Neutrophil (primary cell): Measurements from ENCODE around the gene NEO1.

Source experiments
- H3K27ac ChIP-seq: fragments of 200-600 bp; sonication (generic); 2 replicates; pipeline ENCODE4 v1.5.1; 2016; ENCODE audit warnings: mild to moderate bottlenecking, moderate library complexity
- H3K27me3 ChIP-seq: fragments of 200-600 bp; sonication (generic); 2 replicates; pipeline ENCODE4 v1.6.0; 2016; ENCODE audit warnings: mild to moderate bottlenecking
- H3K36me3 ChIP-seq: fragments of 200-600 bp; sonication (generic); 2 replicates; pipeline ENCODE4 v1.5.1; 2017
- H3K4me1 ChIP-seq, 2 experiments: fragments of 200-600 bp in 1 of 2; sonication (generic) in 1 of 2; 1 replicate in 1 of 2; 2 replicates in 1 of 2; pipeline versions ENCODE4 v1.5.1 to v1.6.1; 2013 to 2016; ENCODE audit warnings: low read depth in 1 of 2, low read length in 1 of 2, mild to moderate bottlenecking in 1 of 2, moderate library complexity in 1 of 2; ENCODE audit not compliant: control insufficient read depth in 1 of 2, insufficient read depth in 1 of 2
- H3K4me3 ChIP-seq, 2 experiments: fragments of 200-600 bp in 1 of 2; sonication (generic) in 1 of 2; 1 replicate in 1 of 2; 2 replicates in 1 of 2; pipeline ENCODE4 v1.5.1; 2013 to 2016; ENCODE audit warnings: low read depth in 1 of 2, low read length in 1 of 2, mild to moderate bottlenecking in 1 of 2, moderate library complexity in 1 of 2
- H3K9me3 ChIP-seq: fragments of 200-600 bp; sonication (generic); 2 replicates; pipeline ENCODE4 v1.5.1; 2016
- TF ChIP-seq, protein P1 (sequence below): fragments of 200-600 bp; sonication (generic); IDR thresholded peaks from 2 replicates; pipeline ENCODE4 v1.5.1; 2016; ENCODE audit warnings: antibody characterized with exemption

The NEO1 gene

GRCh38 chr15:73065114-73065513, 12.9 kb downstream of the NEO1 start:
- no peaks in the 10 kb centered on the region for H3K4me1 ChIP-seq
- H3K36me3 ChIP-seq, result no peaks in the 10 kb centered on the region
- H3K27ac ChIP-seq, result no peak overlapping the region
- TF ChIP-seq, protein P1, sequence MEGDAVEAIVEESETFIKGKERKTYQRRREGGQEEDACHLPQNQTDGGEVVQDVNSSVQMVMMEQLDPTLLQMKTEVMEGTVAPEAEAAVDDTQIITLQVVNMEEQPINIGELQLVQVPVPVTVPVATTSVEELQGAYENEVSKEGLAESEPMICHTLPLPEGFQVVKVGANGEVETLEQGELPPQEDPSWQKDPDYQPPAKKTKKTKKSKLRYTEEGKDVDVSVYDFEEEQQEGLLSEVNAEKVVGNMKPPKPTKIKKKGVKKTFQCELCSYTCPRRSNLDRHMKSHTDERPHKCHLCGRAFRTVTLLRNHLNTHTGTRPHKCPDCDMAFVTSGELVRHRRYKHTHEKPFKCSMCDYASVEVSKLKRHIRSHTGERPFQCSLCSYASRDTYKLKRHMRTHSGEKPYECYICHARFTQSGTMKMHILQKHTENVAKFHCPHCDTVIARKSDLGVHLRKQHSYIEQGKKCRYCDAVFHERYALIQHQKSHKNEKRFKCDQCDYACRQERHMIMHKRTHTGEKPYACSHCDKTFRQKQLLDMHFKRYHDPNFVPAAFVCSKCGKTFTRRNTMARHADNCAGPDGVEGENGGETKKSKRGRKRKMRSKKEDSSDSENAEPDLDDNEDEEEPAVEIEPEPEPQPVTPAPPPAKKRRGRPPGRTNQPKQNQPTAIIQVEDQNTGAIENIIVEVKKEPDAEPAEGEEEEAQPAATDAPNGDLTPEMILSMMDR, result no peak
- H3K4me3 ChIP-seq, result no peak overlapping the region
- peaks cover 75% of the 10 kb centered on the region for H3K27me3 ChIP-seq
- no peaks in the 10 kb centered on the region for H3K9me3 ChIP-seq

GRCh38 chr15:73069109-73069508, 16.8 kb downstream of the NEO1 start:
- Histone ChIP-seq H3K27me3 (peaks cover 67% of the 10 kb centered on the region), H3K9me3 (no peaks in the 10 kb centered on the region)

DNA sequence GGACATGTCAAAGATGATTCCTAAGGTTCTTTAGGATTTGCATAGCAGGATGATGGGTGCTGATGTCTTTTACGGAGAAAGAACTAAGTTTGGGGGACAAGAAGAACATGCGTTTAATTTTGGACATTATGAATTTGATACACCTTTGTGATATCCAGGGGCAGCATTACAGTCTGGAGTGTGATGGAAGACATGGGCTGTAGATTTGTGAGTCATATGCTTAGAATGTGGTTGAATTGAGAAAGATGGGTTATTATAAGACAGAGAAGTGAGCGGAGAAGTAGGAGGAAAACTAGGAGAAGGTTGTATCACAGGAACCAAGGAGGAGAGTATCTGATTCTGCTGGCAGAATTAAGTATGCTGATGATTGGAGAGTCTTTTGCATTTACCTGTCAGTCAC, 20.6 kb downstream of the NEO1 start:
- Histone ChIP-seq H3K36me3 (no peaks in the 10 kb centered on the region), H3K4me1 (no peaks in the 10 kb centered on the region), H3K27ac (no peak overlapping the region), H3K9me3 (no peaks in the 10 kb centered on the region), H3K4me3 (no peak overlapping the region), H3K27me3 (peaks cover 76% of the 10 kb centered on the region)
- TF ChIP-seq, protein P1, result no peak

More at GRCh38 chr15:73069109-73069508, 16.8 kb downstream of the NEO1 start:
- H3K27ac ChIP-seq, result no peak overlapping the region
- H3K36me3 ChIP-seq, result no peaks in the 10 kb centered on the region
- TF ChIP-seq, protein P1, result no peak
- H3K4me1 ChIP-seq, result no peaks in the 10 kb centered on the region
- H3K4me3 ChIP-seq, result no peak overlapping the region

DNA sequence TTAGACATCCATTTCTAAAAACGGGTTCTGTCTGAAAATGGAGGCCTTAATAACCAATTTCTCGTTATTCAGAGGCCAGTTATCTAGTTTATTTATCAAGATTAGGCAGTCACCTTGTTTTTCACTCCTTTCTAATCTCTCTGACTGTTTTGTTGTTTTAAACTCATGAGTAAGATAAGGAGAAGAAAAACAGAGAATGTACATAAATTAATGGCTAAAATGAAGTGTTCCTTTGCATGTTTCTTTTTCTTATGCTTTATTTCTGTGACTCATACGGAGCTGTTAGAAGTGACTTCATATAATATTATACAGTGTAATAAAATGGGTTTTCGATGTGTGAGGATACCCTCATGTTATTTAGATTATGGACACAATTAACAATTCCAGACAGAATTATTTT, 22.0 kb downstream of the NEO1 start:
- no peak overlapping the region for H3K4me3 ChIP-seq
- no peaks in the 10 kb centered on the region for H3K36me3 ChIP-seq
- H3K4me1 ChIP-seq, result no peaks in the 10 kb centered on the region
- TF ChIP-seq, protein P1, result no peak
- H3K27me3 ChIP-seq, result peaks cover 88% of the 10 kb centered on the region
- H3K9me3 ChIP-seq, result no peaks in the 10 kb centered on the region
- no peak overlapping the region for H3K27ac ChIP-seq

- Histone ChIP-seq H3K27me3 (peaks cover 86% of the 10 kb centered on the region), H3K4me3 (no peak overlapping the region), H3K36me3 (no peaks in the 10 kb centered on the region), H3K9me3 (no peaks in the 10 kb centered on the region), H3K4me1 (no peaks in the 10 kb centered on the region), H3K27ac (no peak overlapping the region)
- TF ChIP-seq, protein P1, result no peak
These were observed 23.0 kb downstream of the NEO1 start for GRCh38 chr15:73075160-73075859.
